MCF 10A (cell line): Measurements from ENCODE around the gene HES3. TPM values are rescaled to one million over a fixed set of nuclear protein-coding genes. Genes with fewer than 3 reads are reported as not detected.

ENCODE experiments used
- BruUV-seq: library from RNA; stranded (reverse); fragments of 400-500 nt; replicated peaks from 2 replicates; lab custom pipeline; 2021; lab: Mats Ljungman, UMichigan
- CTCF ChIA-PET: fragments of 300-600 bp; sonication (Branson Sonifier 250); formaldehyde crosslinking; extraction: SDS; loops from one replicate; lab custom pipeline; 2021; ENCODE audit warnings: antibody characterized with exemption, inconsistent platforms; lab: Yijun Ruan, JAX
- POLR2A ChIA-PET: fragments of 300-600, 350-650 bp; sonication (Branson Sonifier 250); formaldehyde crosslinking; extraction: SDS; loops from one replicate; lab custom pipeline; 2020; ENCODE audit warnings: antibody characterized with exemption, inconsistent platforms; lab: Yijun Ruan, JAX
- DNase-seq: peaks from one replicate; pipeline ENCODE4 v3.0.0-alpha.2; 2018; ENCODE audit not compliant: unreplicated experiment
- H3K27ac Mint-ChIP-seq: one replicate; pipeline ENCODE4 v1.8.0; 2022; ENCODE audit warnings: mild to moderate bottlenecking, low read depth, mixed read lengths; ENCODE audit not compliant: unreplicated experiment
- H3K27me3 Mint-ChIP-seq: one replicate; pipeline ENCODE4 v1.8.0; 2022; ENCODE audit warnings: mixed read lengths; ENCODE audit not compliant: insufficient read depth, unreplicated experiment
- H3K36me3 Mint-ChIP-seq: one replicate; pipeline ENCODE4 v1.8.0; 2022; ENCODE audit warnings: mild to moderate bottlenecking, moderate library complexity, mixed read lengths; ENCODE audit not compliant: insufficient read depth, unreplicated experiment
- H3K4me1 Mint-ChIP-seq: one replicate; pipeline ENCODE4 v1.8.0; 2022; ENCODE audit warnings: mixed read lengths; ENCODE audit not compliant: insufficient read depth, unreplicated experiment
- H3K4me3 Mint-ChIP-seq: one replicate; pipeline ENCODE4 v1.8.0; 2022; ENCODE audit warnings: mild to moderate bottlenecking, moderate library complexity, mixed read lengths; ENCODE audit not compliant: unreplicated experiment
- H3K9me3 Mint-ChIP-seq: one replicate; pipeline ENCODE4 v1.8.0; 2022; ENCODE audit warnings: mixed read lengths; ENCODE audit not compliant: unreplicated experiment
- intact Hi-C: fragments of 100-400 bp; cut with micrococcal nuclease; formaldehyde crosslinking; loops from 2 replicates; pipeline ENCODE4 v1.14.1; 2022
- total RNA-seq: library from RNA; stranded (reverse); gene quantifications from 2 replicates; pipeline ENCODE4 v1.2.3, GENCODE V29; 2022
- TF ChIP-seq, protein P1 (sequence below): fragments of 200-600 bp; IDR thresholded peaks from one replicate; pipeline ENCODE4 v1.8.0; 2022; ENCODE audit warnings: antibody characterized with exemption, mild to moderate bottlenecking; ENCODE audit not compliant: unreplicated experiment

HES3 gene
- total RNA-seq, 1 experiment from 2014 or later, result not detected

GRCh38 chr1:6281511-6282402 lies 37.8 kb downstream of the HES3 start:
- TF ChIP-seq, protein P1, sequence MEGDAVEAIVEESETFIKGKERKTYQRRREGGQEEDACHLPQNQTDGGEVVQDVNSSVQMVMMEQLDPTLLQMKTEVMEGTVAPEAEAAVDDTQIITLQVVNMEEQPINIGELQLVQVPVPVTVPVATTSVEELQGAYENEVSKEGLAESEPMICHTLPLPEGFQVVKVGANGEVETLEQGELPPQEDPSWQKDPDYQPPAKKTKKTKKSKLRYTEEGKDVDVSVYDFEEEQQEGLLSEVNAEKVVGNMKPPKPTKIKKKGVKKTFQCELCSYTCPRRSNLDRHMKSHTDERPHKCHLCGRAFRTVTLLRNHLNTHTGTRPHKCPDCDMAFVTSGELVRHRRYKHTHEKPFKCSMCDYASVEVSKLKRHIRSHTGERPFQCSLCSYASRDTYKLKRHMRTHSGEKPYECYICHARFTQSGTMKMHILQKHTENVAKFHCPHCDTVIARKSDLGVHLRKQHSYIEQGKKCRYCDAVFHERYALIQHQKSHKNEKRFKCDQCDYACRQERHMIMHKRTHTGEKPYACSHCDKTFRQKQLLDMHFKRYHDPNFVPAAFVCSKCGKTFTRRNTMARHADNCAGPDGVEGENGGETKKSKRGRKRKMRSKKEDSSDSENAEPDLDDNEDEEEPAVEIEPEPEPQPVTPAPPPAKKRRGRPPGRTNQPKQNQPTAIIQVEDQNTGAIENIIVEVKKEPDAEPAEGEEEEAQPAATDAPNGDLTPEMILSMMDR, result no peak
- intact Hi-C loops, result loop anchor here (1.0 kb wide), 1 partner anchor 35 kb away; no protein-coding TSS in a partner anchor
- Mint-ChIP-seq H3K36me3 (peaks cover 25% of the 10 kb centered on the region), H3K4me1 (no peaks in the 10 kb centered on the region), H3K27me3 (no peaks in the 10 kb centered on the region), H3K9me3 (no peaks in the 10 kb centered on the region), H3K27ac (no peak overlapping the region), H3K4me3 (no peak overlapping the region)
- no peak for DNase-seq
- ChIA-PET CTCF (interaction anchor here (0.7 to 0.8 kb wide), 2 partner anchors 20 to 610 kb away, joined by 4 to 5 read pairs; no protein-coding TSS in a partner anchor), POLR2A (no interaction called here)
- no TSS peak for BruUV-seq

DNA sequence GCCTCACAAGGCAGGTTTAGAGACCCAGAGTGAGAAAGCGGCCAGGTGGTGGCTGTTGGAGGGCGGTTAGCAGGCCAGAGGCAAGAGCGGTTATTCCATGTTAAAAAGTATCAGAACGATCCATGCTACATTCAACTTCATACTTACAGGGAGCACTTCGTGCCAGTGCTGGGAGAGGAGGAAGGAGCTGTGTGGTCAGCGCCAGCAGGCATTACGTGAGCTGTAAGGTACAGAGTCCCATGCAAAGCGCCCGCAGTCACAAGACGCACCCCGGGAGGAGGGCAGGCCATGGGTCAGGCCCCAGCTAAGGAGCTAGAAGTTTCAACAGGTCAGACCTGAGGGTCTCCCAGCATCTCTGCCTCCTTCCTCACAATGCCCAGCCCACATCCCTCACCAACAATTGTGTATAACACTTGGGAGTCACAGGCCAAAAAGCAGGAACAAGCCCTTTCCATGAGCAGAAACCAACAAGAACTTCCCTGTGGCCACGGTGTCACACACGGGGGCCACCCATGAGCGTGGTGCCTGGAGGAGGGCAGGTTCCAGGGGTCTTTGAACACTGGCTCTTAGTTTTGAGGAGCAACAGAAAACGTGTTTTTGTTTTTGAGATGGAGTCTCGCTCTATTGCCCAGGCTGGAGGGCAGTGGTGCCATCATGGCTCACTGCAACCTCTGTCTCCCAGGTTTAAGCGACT lies 38.7 kb downstream of the HES3 start:
- CTCF ChIA-PET, result interaction anchor here (0.7 to 0.8 kb wide), 2 partner anchors 21 to 609 kb away, joined by 4 to 5 read pairs; no protein-coding TSS in a partner anchor
- H3K27me3 Mint-ChIP-seq, result no peaks in the 10 kb centered on the region
- intact Hi-C loops, result no loop called here
- no peak overlapping the region for H3K4me3 Mint-ChIP-seq
- no peaks in the 10 kb centered on the region for H3K9me3 Mint-ChIP-seq
- POLR2A ChIA-PET, result no interaction called here
- TF ChIP-seq, protein P1, result no peak
- H3K4me1 Mint-ChIP-seq, result no peaks in the 10 kb centered on the region
- H3K27ac Mint-ChIP-seq, result no peak overlapping the region
- DNase-seq, result no peak
- no TSS peak for BruUV-seq
- H3K36me3 Mint-ChIP-seq, result peaks cover 28% of the 10 kb centered on the region

GRCh38 chr1:6285336-6285735 lies 41.4 kb downstream of the HES3 start:
- H3K9me3 Mint-ChIP-seq, result no peaks in the 10 kb centered on the region
- no peaks in the 10 kb centered on the region for H3K4me1 Mint-ChIP-seq
- TF ChIP-seq, protein P1, result no peak
- H3K36me3 Mint-ChIP-seq, result peaks cover 25% of the 10 kb centered on the region
- POLR2A ChIA-PET, result no interaction called here
- DNase-seq, result no peak
- no peak overlapping the region for H3K4me3 Mint-ChIP-seq
- H3K27me3 Mint-ChIP-seq, result no peaks in the 10 kb centered on the region
- BruUV-seq, result no TSS peak
- intact Hi-C loops, result no loop called here
- CTCF ChIA-PET, result interaction anchor here (0.5 to 1.5 kb wide), 5 partner anchors 9 to 57 kb away, joined by 3 to 7 read pairs (median 5); no protein-coding TSS in a partner anchor
- H3K27ac Mint-ChIP-seq, result peak overlapping the region; percentile 57

DNA sequence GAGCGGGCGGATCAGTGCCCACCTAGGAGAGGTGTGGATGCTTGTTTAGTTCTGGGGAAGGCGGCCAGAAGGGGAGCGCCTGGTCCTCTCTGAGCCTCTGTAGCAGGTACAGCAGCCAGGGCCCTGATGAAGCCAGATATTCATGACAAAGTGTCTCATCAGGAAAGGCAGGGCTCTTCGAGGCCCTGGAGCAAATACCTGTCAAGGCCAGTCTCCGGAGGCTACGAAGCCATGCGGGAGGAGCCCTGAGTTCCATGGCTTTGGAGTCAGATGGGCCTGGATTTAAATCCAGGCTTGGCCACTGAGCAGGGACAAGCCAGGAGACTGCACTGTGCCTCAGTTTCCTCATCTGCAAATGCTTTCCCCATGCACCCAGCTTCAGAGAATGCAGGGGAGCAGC lies 42.3 kb downstream of the HES3 start:
- BruUV-seq, result no TSS peak
- POLR2A ChIA-PET, result no interaction called here
- DNase-seq, result no peak
- Mint-ChIP-seq H3K36me3 (peaks cover 25% of the 10 kb centered on the region), H3K9me3 (no peaks in the 10 kb centered on the region), H3K27me3 (no peaks in the 10 kb centered on the region), H3K4me3 (no peak overlapping the region), H3K4me1 (no peaks in the 10 kb centered on the region), H3K27ac (no peak overlapping the region)
- intact Hi-C loops, result no loop called here
- TF ChIP-seq, protein P1, result no peak
- CTCF ChIA-PET, result interaction anchor here (0.6 to 0.8 kb wide), 4 partner anchors 10 to 56 kb away, joined by 3 to 5 read pairs (median 3); no protein-coding TSS in a partner anchor
